GM21723 (cell line): Measurements from ENCODE around the gene ERC1.
"Not testable (repeated sequence)": the region's sequence is repeated elsewhere in the genome, so short reads cannot be mapped to it uniquely, and the experiment has no call there.

Experiments used
- ATAC-seq: cut with Tn5 transposase; IDR thresholded peaks from one replicate; pipeline ENCODE4 v1.9.1; 2021; ENCODE audit warnings: mild to moderate bottlenecking, moderate library complexity; ENCODE audit not compliant: unreplicated experiment

The ERC1 gene

DNA sequence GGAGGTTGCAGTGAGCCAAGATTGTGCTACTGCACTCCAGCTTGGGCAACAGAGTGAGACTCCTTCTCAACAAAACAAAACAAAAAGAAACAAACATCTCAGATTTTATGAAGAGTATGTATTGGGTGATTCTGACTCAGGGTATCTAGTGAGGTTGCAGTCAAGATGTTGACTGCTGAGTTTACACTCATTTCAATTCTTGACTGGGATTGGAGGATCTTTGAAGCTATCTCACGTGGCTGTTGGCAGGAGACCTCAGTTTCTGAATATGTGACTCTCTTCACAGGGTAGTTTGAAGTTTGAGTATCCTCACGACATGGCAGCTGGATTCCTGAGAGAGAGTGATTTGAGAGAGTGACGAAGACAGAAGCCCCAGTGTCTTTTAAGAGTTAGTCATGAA is 29.4 kb downstream of the ERC1 start:
- no peak for ATAC-seq

GRCh38 chr12:1022032-1022970 is 31.3 kb downstream of the ERC1 start:
- ATAC-seq: no peak

DNA sequence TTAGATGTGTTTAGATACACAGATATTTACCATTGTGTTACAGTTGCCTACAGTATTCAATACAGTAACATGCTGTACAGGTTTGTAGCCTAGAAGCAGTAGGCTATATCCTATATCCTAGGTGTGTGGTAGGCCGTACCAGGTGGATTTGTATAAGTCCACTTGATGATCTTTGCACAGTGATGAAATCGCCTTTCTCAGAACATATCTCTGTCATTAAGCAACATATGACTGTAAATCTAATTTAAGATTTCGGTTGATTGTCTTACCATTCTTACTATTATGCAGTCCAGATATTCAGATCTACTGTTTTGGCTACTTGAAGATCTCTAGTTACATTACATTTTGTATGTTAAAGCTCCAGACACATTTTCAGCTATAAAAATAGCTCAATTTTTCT is 39.8 kb downstream of the ERC1 start:
- no peak for ATAC-seq

GRCh38 chr12:1034243-1034642 is 43.2 kb downstream of the ERC1 start:
- no peak for ATAC-seq

DNA sequence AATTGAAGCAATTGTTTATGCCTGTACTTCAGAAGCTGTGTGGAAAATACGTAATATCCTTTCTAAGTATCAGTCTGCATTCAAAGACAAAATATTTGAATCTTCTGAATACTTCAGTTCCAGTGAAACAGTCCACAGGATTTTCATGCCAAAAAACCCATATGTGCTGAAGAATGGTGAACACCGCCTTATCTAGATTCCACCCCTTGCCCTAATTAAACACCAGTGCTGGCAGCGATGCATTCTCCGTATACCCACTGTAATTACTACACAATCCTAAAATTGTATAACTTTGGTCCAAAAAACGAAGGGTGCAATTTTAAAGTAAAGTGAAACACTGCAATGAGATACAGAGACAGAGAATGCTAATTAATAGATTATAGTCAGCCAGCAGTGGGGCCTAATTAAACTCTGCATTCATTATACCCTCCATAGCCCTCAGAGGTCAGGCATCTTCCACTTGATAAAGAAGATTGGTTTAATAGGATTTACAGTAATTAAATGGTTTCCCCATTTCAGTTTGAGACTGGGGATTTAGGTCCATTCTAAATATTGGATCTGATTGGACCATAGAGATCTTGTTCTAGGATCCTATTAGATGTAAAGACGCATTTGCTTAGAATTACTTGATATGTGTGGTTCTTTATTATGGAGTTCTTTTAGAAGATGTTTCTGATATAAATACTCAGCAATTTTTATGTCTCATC is 43.9 kb downstream of the ERC1 start:
- no peak for ATAC-seq

GRCh38 chr12:1041478-1041877 is 50.5 kb downstream of the ERC1 start:
- ATAC-seq: no peak

DNA sequence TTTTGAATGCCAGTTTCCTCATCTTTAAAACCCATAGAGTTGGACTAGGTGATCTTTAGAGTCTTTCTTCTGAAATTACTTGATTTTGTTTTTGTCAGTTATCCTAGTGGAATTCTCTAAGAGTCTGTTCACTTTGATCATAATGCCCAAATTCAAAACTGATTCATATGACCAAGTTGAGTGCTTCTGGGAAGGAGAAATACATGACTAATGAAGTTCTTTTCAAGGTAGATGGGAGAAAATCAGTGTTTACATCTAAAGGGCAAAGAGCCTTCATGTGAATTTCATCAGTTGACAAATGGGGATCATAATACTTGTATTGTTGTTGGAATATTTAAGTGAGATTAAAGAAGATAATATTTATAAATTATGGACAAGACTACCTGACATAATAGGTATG is 53.2 kb downstream of the ERC1 start:
- ATAC-seq: no peak

GRCh38 chr12:1044696-1045095 is 53.7 kb downstream of the ERC1 start:
- ATAC-seq: no peak

GRCh38 chr12:1046727-1047126 is 55.7 kb downstream of the ERC1 start:
- ATAC-seq: no peak

DNA sequence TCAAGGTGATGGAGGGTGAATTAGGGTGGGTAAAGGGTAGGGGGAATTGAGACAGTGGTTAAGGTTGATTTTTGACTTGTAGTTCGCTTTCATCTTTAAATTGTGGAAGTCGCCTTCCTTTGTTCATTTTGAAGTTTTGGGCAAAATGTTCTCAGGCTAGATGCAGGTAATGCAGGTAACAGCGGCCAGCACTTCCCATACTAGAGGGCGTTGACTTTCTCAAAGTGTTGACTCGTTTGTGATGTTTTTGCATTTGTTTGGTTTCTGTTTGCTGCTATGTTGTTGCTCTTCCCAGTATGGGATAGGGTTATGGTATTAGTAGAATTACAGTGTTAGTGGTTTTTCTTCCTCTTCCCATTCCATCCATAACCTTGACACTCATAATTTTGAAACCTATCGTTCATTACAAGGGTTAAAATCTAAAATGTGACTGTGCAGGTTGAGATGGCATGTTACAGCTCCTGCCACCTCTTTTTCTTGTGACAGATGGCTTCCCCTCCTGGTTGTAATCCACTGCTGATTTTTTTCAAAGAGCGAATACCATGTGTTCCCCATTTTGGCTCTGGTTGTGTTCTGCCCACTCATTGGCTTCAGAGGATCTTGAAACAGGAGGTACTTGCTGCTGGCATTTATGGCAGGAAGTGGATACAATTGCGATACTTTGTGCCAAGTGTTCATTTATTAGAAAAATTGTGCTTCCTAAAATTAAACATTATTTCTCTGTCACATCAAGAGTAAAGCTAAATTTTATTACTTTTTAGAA is 57.1 kb downstream of the ERC1 start:
- ATAC-seq: no peak

DNA sequence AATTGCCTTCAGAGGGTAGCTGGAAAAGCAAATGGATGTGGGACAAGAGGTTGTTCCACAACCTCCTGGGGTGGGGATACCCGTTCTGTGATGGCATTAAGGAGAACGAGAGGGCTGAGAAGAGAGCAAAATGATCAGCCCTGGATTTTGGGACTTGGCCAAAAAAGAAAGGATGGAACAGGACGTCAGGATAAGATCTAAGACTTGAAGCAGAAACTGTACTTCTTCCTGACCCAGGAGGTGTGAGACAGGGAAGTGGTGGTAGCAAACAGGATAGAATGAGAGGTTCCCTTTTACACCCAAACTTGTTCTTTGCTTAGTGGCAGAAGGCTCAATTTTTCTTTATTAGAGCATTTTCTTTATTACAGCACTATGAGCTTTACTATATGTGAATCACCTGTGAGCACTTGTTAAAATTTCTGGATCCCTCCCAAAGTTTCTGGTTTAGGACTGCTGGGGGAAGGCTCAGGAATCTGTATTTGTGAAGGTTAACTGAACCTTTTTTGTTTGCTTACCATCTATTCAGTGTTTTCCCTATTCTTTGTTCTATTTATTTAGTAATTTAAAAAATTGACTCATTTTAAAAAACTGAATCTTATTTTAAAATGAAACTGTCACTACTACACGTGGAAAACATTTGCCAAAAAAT is 59.2 kb downstream of the ERC1 start:
- ATAC-seq: no peak

- ATAC-seq: not testable (repeated sequence)
Observed at GRCh38 chr12:1051672-1052071, 60.6 kb downstream of the ERC1 start.

GRCh38 chr12:1053690-1054089 is 62.7 kb downstream of the ERC1 start:
- ATAC-seq: no peak

GRCh38 chr12:1054117-1054870 is 63.3 kb downstream of the ERC1 start:
- no peak for ATAC-seq

- ATAC-seq: no peak
Observed at GRCh38 chr12:1056390-1056789, 65.4 kb downstream of the ERC1 start.

DNA sequence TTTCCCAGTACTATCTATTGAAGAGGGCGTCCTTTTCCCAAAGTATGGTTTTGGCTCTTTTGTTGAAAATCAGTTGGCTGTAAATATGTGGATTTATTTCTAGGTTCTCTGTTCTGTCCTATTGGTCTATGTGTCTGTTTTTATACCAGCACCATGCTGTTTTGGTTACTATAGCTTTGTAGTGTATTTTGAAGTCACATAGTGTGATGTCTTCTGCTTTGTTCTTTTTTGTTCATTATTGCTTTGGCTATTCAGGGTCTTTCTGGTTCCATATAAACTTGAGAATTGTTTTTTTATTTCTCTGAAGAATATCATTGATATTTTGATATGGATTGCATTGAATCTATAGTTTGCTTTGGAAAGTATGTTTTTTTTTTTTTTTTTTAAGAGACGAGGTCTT is 67.4 kb downstream of the ERC1 start:
- ATAC-seq: no peak

GRCh38 chr12:1059162-1059561 is 68.1 kb downstream of the ERC1 start:
- ATAC-seq: no peak

DNA sequence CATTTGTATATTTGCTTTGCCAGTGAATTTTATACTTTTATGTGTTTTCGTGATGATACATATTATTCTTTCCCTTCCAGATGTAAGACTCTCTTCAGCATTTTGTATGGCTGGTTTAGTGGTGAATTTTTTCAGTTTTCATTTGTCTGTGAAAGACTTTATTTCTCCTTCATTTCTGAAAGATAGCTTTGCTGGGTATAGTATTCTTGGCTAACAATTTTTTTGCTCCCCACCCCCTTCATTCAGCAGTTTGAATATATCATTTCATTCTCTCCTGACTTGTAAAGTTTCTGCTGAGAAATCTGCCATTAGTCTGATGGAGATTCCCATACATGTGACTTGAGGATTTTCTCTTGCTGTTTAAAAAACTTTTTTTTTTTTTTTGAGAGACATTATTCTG is 72.8 kb downstream of the ERC1 start:
- ATAC-seq: no peak

- no peak for ATAC-seq
Observed at GRCh38 chr12:1064317-1064716, 73.3 kb downstream of the ERC1 start.

- no peak for ATAC-seq
Observed at GRCh38 chr12:1065629-1066028, 74.6 kb downstream of the ERC1 start.
